ENCODE data around the gene SH2D3A. TPM values are rescaled to one million over a fixed set of nuclear protein-coding genes. Genes with fewer than 3 reads are reported as not detected.
A peak's percentile ranks its signal among the peaks of the same experiment; 100 is the strongest.

Gene SH2D3A
- total RNA-seq, 1 experiment from 2014 or later = 17.9 TPM

DNA sequence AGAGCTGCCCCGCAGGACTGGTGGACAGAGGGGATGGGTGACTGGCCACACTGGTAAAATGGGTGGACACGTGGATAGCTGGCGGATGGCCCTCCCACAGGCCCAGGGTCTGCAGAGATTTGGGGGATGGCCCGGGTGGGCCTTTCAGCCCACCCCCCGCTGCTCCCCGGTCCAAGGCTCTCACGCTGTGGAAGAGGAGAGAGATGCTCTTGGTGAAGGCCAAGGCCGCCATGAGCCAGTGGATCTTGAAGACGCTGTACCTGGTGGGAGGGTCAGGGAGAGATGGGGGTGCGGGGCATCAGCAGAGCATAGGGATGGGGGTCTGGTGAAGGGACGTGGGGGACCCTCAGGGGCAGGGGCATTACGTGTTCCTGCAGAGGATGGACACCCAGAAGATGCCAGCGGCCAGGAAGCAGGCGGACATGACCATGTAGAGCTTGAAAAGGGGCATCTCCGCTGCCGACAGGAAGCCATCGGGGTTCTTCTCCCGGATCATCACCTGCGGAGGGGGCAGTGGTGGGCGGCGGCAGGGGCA lies 34.4 kb downstream of the SH2D3A start:
- Histone ChIP-seq H3K27ac (ENCODE audit: insufficient read length, low read depth, low read length) (no peak overlapping the region), H2BK20ac (ENCODE audit: low read depth, low read length, poor library complexity, severe bottlenecking) (no peak overlapping the region), H2BK12ac (ENCODE audit: insufficient read length, low read depth, low read length) (no peak overlapping the region), H3K4ac (ENCODE audit: low read depth, low read length) (no peak overlapping the region), H3K18ac (ENCODE audit: insufficient read length, low read depth, low read length) (no peak overlapping the region), H2AK5ac (ENCODE audit: insufficient read length, low read length) (no peak overlapping the region), H3K9me3 (ENCODE audit: control insufficient read depth, low read depth, low read length) (no peaks in the 10 kb centered on the region), H3K9ac (ENCODE audit: extremely low read depth, insufficient read length, low read length) (no peak overlapping the region), H3K23ac (ENCODE audit: insufficient read length, low read depth, low read length) (no peak overlapping the region), H3K79me1 (ENCODE audit: insufficient read depth, low read depth, low read length, poor library complexity, severe bottlenecking) (no peaks in the 10 kb centered on the region), H4K5ac (ENCODE audit: insufficient read length, low read depth, low read length) (no peak overlapping the region), H2BK120ac (ENCODE audit: low read depth, low read length, poor library complexity, severe bottlenecking) (no peak overlapping the region), H3K4me2 (ENCODE audit: insufficient read depth, insufficient read length, low read length) (no peak overlapping the region), H4K20me1 (ENCODE audit: control insufficient read depth, insufficient read depth, insufficient read length) (peaks cover 2% of the 10 kb centered on the region), H2BK15ac (ENCODE audit: low read depth, low read length) (no peak overlapping the region), H3T11ph (ENCODE audit: low read length) (no peak overlapping the region), H4K8ac (replicated peaks; ENCODE audit: insufficient read length, low read depth, low read length) (no peak overlapping the region), H3K27me3 (ENCODE audit: insufficient read depth, low read length) (no peaks in the 10 kb centered on the region), H3K23me2 (ENCODE audit: insufficient read length, low read depth, low read length, poor library complexity, severe bottlenecking) (peaks cover 14% of the 10 kb centered on the region), H3K4me1 (ENCODE audit: insufficient read depth, low read length) (peaks cover under 1% of the 10 kb centered on the region; the same call in 1 of the 2 replicates), H3K56ac (ENCODE audit: insufficient read length, low read depth, low read length) (no peak overlapping the region), H2BK5ac (ENCODE audit: insufficient read length, low read length) (no peak overlapping the region), H4K91ac (ENCODE audit: insufficient read length, low read depth, low read length) (no peak overlapping the region), H3K14ac (ENCODE audit: insufficient read depth, low read length) (no peak overlapping the region), H2AFZ (ENCODE audit: low read length) (no peak overlapping the region), H3K79me2 (ENCODE audit: insufficient read depth, low read length) (no peaks in the 10 kb centered on the region)
- no peaks in the 10 kb centered on the region; the same call in 1 of the 2 replicates for H3K27me3 Mint-ChIP-seq (ENCODE audit: low read depth)
- no peak for TF ChIP-seq CTCF (conservative IDR thresholded peaks at IDR 0.05)
- no peak overlapping the region for H3K27ac Mint-ChIP-seq
- H3K4me3 Mint-ChIP-seq = peak overlapping the region in 1 of 2 experiments; percentile 48; a peak in 1 of 5 replicates
- H3K9me3 Mint-ChIP-seq = no peaks in the 10 kb centered on the region
- DNase-seq = no peak
- peaks cover 18 to 29% of the 10 kb centered on the region in 2 experiments for H3K4me1 Mint-ChIP-seq
- H3K36me3 Mint-ChIP-seq (ENCODE audit: insufficient read depth in 1 of 3, low read depth in 3 of 3) = peaks cover 5 to 16% (median 12%) of the 10 kb centered on the region in 3 experiments
- no CpG with 5 or more reads among the region's 21 CpGs for WGBS (ENCODE audit: extremely low coverage, insufficient read length, low lambda C conversion rate)
